HG03175 (cell line): ENCODE measurements around the gene TMEM204.

Experiments used
- ATAC-seq: cut with Tn5 transposase; IDR thresholded peaks from one replicate; pipeline ENCODE4 v1.9.1; 2021; ENCODE audit warnings: mild to moderate bottlenecking, moderate library complexity; ENCODE audit not compliant: unreplicated experiment

TMEM204 gene

GRCh38 chr16:1498899-1499676 lies 34.4 kb upstream of the TMEM204 start:
- ATAC-seq, result no peak

DNA sequence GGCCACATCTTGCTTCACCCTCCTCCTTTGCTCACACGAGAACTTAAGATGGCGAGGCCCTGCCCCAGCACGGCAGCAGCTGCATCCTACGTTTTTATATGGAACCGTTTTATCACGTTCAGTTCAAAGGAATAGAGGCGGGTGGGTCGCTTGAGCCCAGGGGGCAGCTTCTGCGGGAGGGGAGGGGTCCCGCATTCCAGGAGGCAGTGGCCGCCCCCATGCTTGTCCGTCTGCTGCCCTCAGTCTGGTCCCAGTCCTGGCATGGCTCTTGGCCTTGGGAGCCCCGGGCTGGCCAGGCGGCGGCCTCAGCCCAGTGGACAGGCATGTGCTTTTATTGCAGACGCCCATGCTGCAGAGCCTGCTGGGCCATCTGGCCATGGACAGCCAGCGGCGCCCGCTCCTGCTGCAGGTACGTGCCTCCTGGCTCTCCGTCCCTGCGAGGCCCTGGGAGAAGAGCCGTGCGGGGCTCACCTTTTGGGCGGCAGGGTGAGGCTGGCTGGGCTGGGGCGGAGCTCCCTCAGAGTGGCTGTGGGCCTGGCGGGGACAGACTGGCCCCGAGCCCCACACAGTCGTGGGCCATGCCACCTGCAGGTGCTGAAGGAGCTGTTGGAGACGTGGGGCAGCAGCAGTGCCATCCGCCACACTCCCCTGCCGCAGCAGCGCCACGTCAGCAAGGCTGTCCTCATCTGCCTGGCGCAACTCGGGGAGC lies 33.6 kb upstream of the TMEM204 start:
- ATAC-seq, result no peak

DNA sequence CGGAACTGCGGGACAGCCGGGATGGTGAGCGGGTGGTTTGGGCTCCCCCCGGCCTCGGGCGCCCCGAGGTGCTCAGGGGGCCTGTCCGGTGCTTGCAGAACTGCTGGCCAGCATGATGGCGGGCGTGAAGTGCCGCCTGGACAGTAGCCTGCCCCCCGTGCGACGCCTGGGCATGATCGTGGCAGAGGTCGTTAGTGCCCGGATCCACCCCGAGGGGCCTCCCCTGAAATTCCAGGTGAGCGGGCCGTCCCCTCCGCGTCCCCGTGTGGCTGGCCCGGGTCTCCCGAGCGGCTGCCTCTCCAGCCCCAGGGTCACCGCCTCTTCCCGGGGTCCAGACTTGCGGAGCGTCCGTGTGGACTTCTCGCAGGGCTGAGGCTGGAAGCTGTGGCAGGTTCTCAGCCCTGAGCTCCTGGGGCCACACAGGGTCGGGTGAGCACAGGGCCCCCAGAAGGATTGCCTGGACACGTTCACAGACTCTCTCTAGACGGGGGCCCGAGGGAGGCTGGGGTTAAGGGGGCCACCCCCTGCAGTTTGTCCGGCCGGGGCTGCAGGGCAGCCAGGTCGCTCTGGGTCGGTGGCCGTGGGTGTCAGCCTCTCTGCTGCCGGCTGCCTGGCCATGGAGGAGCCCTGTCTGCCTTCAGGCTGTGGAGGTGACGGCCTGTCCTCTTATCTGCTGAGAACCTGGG lies 32.9 kb upstream of the TMEM204 start:
- no peak for ATAC-seq

GRCh38 chr16:1501630-1502029 lies 31.8 kb upstream of the TMEM204 start:
- ATAC-seq, result no peak

- no peak for ATAC-seq
Observed at GRCh38 chr16:1502092-1503004, 31.1 kb upstream of the TMEM204 start.

GRCh38 chr16:1503110-1503955 lies 30.1 kb upstream of the TMEM204 start:
- no peak for ATAC-seq

DNA sequence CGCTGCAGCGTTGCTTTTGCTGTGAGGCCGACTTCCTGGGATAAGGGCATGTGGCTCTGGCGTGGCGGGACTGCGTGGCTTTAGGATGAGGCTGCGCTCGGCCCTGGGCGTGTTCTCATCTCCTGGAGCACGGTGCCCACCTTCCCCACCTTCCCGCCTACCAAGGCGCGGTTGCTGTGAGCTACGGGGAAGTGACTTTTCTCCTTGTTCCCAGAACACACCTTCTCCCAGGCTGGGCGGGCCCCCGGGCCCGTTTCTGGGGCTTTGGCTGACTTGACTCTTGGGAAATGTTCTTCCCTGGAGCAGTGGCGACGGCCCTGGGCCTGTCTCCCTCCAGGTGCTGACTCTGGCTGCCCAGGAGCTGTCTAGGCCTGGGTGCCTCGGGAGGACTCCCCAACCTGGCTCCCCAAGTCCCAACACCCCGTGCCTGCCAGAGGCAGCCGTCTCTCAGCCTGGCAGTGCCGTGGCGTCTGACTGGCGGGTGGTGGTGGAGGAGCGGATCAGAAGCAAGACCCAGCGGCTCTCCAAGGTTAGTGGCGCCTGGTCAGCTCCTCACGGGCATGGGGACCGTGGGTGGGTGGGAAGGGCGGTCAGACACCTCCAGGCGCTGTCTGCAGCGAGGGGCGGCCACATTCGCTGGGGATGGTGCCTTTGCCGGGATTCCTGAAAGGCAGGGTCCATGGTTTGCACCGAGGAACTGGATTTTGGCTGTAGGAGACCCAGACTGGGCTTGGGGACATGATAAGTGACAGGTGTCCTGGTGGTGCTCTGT lies 28.2 kb upstream of the TMEM204 start:
- no peak for ATAC-seq

GRCh38 chr16:1505912-1506311 lies 27.6 kb upstream of the TMEM204 start:
- no peak for ATAC-seq

DNA sequence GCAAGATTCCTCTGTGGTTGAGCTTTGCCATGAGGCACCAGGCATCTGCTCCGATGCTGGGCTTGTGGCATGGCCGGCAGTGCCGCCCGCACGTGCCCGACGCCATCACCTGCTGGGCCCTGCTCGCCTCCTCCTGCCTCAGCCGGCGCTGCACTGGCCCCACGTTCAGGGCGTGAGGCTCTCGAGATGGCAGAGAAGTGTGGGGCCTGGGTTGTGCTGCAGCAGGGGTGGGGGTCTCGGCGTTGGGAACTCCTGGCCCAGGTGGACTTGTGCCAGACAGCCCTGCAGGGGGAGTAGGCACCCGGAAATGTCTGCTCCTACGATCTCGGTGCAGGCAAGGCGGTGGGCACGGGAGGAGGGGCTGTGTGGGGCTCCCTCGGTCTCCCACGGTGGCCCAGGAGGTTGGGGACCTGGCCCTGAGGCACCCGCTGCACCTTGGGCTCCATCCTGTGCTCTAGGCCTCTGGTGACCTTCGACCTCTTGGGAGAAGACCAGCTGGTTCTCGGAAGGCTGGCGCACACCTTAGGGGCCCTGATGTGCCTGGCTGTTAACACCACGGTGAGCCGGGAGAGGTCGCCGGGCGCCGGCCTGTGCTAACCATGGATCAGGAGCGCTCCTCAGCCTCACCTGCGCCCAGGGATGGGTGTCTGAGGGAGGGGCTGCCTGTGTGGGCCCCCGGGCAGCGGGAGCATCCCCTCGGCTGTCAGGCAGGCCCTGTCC lies 26.8 kb upstream of the TMEM204 start:
- no peak for ATAC-seq

DNA sequence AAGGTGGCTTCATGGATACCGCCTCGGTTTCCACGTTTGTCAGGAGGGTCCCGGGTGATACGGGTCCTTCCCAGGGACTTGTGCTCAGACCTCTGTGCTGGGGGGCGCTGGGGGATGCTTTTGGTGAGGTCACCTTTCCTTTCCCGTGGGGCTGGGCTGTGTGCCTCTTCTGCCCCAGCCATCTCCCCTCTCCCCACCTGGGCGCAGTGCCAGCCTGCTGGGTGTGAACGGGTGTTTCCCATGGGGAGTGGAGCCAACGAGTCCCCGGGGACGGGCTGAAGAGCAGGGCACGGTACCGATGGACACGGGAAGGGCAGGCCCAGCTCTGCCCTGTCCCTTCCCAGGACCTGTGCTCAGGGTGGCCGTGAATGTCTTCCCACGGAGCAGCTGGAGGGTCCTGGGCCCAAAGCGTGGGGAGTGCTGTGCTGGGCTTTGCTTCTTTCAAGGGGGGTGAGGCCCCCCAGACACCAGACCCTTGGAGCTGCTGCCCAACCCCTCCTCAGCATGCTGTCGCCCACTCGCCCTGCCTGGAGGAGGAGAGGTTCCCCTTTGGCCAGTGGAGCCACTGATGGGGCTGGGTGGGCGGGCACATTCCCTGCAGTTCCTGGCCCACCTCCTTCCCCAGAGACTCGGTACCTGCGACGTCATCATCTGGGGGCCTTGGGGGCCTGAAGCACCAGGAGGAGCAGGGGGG lies 24.8 kb upstream of the TMEM204 start:
- no peak for ATAC-seq

- ATAC-seq, result no peak
Observed at GRCh38 chr16:1509307-1510221, 23.9 kb upstream of the TMEM204 start.

- ATAC-seq, result no peak
Observed at GRCh38 chr16:1510272-1510671, 23.2 kb upstream of the TMEM204 start.

DNA sequence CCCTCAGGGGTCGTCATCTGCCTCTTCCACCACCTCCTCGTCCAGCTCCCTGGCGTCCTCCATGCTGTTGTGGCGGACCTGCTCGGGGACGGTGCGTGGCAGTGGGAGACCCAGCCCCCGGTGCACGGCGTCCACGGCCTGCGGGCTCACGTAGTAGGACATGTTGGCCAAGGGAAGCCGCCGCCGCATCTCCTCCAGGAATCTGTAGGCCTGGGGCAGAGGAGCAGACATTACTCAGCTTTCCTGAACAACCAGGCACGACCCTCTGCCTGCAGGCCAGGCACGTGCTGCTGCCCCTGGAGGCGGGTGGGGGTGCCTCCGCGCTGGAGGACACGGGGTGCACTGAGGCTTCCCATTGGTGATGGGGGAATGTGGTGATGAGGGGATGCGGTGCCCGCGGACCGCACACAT lies 22.5 kb upstream of the TMEM204 start:
- no peak for ATAC-seq

DNA sequence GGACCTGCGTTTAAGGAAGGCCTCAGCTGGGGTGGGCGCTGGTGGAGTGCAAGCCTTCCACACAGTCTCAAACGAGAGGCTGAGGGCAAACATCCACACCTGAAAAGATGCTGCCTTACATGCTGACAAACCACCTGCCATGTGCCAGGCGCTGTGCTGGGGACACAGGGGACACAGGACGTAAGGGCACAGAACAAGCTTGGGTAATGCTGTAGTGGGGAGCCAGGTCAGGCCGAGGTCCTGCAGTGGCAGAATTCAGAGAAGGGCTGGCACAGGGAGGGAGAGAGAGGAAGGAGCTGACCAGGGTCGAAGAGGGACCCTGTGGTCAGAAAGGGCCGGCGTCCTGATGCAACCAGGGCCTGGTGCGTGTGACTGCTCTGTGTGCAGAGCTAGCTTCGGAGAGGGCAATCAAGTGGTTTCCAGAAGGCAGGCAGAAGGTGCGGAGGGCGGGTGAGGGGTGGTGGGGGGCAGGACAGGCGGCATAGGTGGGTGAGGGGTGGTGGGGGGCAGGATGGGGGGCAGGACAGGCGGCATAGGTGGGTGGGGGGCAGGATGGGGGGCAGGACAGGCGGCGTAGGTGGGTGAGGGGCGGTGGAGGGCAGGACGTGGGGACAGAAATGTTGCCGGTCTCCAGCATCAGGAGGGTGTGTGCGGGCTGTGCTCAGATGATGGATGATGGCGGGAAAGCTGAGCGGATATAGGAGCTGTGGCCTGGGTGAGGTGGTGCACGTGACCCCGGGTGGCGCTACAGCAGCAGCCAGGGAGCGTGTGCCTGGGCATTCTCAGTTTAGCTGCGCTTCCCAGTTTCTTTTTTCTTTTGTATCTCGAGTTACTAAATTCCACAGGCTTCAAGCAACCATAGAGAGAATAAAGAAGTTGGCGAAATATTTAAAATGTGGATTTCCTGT lies 21.6 kb upstream of the TMEM204 start:
- ATAC-seq, result no peak

- ATAC-seq, result no peak
Observed at GRCh38 chr16:1512774-1513173, 20.7 kb upstream of the TMEM204 start.

DNA sequence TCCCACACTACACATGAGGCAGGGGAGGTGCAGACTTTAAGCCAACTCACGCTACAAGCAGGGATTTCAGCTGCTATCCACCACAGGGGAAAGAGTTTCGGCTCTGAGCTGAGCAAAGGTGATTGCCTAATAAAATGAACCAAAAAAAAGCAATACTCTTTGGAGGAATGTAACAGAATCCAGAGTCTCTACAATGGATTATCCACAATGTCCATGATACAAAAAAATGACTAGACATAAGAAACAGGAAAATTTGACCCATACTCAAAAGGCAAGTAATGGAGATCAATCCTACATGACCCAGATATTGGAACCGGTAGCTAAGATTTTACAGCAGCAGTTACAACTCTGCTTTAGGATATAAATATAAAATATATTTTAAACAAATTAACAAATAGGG lies 19.0 kb upstream of the TMEM204 start:
- ATAC-seq, result no peak
